Measurements from ENCODE around the gene NECAB3.
"Not testable (repeated sequence)": the region's sequence is repeated elsewhere in the genome, so short reads cannot be mapped to it uniquely, and the experiment has no call there.

NECAB3 gene

GRCh38 chr20:33646191-33646590 is 28.0 kb downstream of the NECAB3 start:
- intact Hi-C loops (cut with DNase I) = no loop called here
- DNase-seq = no peak

GRCh38 chr20:33645396-33645795 is 28.8 kb downstream of the NECAB3 start:
- DNase-seq = no peak
- intact Hi-C loops (cut with DNase I) = no loop called here

GRCh38 chr20:33645072-33645358 is 29.2 kb downstream of the NECAB3 start:
- intact Hi-C loops (cut with DNase I) = no loop called here
- no peak for DNase-seq

GRCh38 chr20:33644313-33645071 is 29.7 kb downstream of the NECAB3 start:
- intact Hi-C loops (cut with DNase I) = no loop called here
- DNase-seq = no peak

GRCh38 chr20:33640287-33640686 is 33.9 kb downstream of the NECAB3 start:
- intact Hi-C loops (cut with DNase I) = no loop called here
- peak in 1 of 42 donors; percentile 28 for DNase-seq

- no peak for DNase-seq
- intact Hi-C loops (cut with DNase I) = no loop called here
Measured at GRCh38 chr20:33636776-33637175, 37.5 kb downstream of the NECAB3 start.

- peak in 1 of 42 donors; percentile 36 for DNase-seq
- intact Hi-C loops (cut with DNase I) = no loop called here
Measured at GRCh38 chr20:33635341-33635740, 38.9 kb downstream of the NECAB3 start.

GRCh38 chr20:33631910-33632309 is 42.3 kb downstream of the NECAB3 start:
- intact Hi-C loops (cut with DNase I) = not testable (repeated sequence)
- peak in 1 of 42 donors; percentile 31 for DNase-seq

GRCh38 chr20:33630507-33630906 is 43.7 kb downstream of the NECAB3 start:
- intact Hi-C loops (cut with DNase I) = no loop called here
- DNase-seq = peak in 1 of 42 donors; percentile 13

- intact Hi-C loops (cut with DNase I) = no loop called here
- DNase-seq = no peak
Measured at GRCh38 chr20:33629979-33630378, 44.2 kb downstream of the NECAB3 start.

GRCh38 chr20:33629533-33629932 is 44.7 kb downstream of the NECAB3 start:
- DNase-seq = no peak
- intact Hi-C loops (cut with DNase I) = no loop called here

GRCh38 chr20:33627577-33628216 is 46.5 kb downstream of the NECAB3 start:
- DNase-seq = no peak
- intact Hi-C loops (cut with DNase I) = no loop called here

- intact Hi-C loops (cut with DNase I) = no loop called here
- no peak for DNase-seq
Measured at GRCh38 chr20:33626190-33626589, 48.0 kb downstream of the NECAB3 start.

GRCh38 chr20:33624399-33624798 is 49.8 kb downstream of the NECAB3 start:
- no peak for DNase-seq
- intact Hi-C loops (cut with DNase I) = no loop called here

- DNase-seq = no peak
- intact Hi-C loops (cut with DNase I) = no loop called here
Measured at GRCh38 chr20:33622705-33623365, 51.4 kb downstream of the NECAB3 start.

GRCh38 chr20:33621717-33622400 is 52.4 kb downstream of the NECAB3 start:
- DNase-seq = no peak
- intact Hi-C loops (cut with DNase I) = no loop called here

- no peak for DNase-seq
- intact Hi-C loops (cut with DNase I) = no loop called here
Measured at GRCh38 chr20:33612001-33612400, 62.2 kb downstream of the NECAB3 start.

GRCh38 chr20:33611106-33611505 is 63.1 kb downstream of the NECAB3 start:
- no peak for DNase-seq
- intact Hi-C loops (cut with DNase I) = no loop called here

GRCh38 chr20:33609504-33609903 is 64.7 kb downstream of the NECAB3 start:
- intact Hi-C loops (cut with DNase I) = no loop called here

More at GRCh38 chr20:33609504-33609903, 64.7 kb downstream of the NECAB3 start:
- DNase-seq = no peak

Measured in head of caudate nucleus (tissue), 42 donors.